SJSA1 (cell line): ENCODE measurements around the gene GEMIN7. TPM values are rescaled to one million over a fixed set of nuclear protein-coding genes. Genes with fewer than 3 reads are reported as not detected.

ENCODE experiments used
- DNase-seq, 2 experiments: peaks; one replicate each; pipeline ENCODE4 v3.0.0-alpha.2; 2015 to 2020; ENCODE audit warnings: low spot score in 2 of 2, low read depth in 1 of 2
- H3K27ac ChIP-seq: fragments of 250-450 bp; sonication (Bioruptor Pico); 2 replicates; pipeline ENCODE4 v1.5.1; 2020; ENCODE audit warnings: mild to moderate bottlenecking, moderate library complexity
- H3K27me3 ChIP-seq: fragments of 250-450 bp; sonication (Bioruptor Pico); replicated peaks from 2 replicates; pipeline ENCODE4 v1.5.1; 2020; ENCODE audit warnings: mild to moderate bottlenecking, moderate library complexity
- H3K36me3 ChIP-seq: fragments of 250-450 bp; sonication (Bioruptor Pico); 2 replicates; pipeline ENCODE4 v1.5.1; 2020; ENCODE audit warnings: mild to moderate bottlenecking
- H3K4me1 ChIP-seq: fragments of 250-450 bp; sonication (Bioruptor Pico); replicated peaks from 2 replicates; pipeline ENCODE4 v1.6.1; 2021; ENCODE audit warnings: mild to moderate bottlenecking
- H3K4me3 ChIP-seq: fragments of 250-450 bp; sonication (Bioruptor Pico); 2 replicates; pipeline ENCODE4 v1.5.1; 2020; ENCODE audit warnings: mild to moderate bottlenecking
- H3K9me3 ChIP-seq: fragments of 250-450 bp; sonication (Bioruptor Pico); replicated peaks from 2 replicates; pipeline ENCODE4 v1.5.1; 2020; ENCODE audit warnings: mild to moderate bottlenecking
- total RNA-seq: library from RNA; depleted of rRNA; stranded (reverse); fragments of >200 nt; shearing (Covaris generic); gene quantifications from 2 replicates; pipeline ENCODE4 v1.2.3, GENCODE V29; 2014

GEMIN7 gene
- total RNA-seq, 1 experiment from 2014 or later, result 46.9 TPM

GRCh38 chr19:45049073-45049736 is 29.9 kb upstream of the GEMIN7 start:
- Histone ChIP-seq H3K9me3 (no peaks in the 10 kb centered on the region), H3K27me3 (no peaks in the 10 kb centered on the region), H3K4me3 (no peak overlapping the region), H3K36me3 (peaks cover 65% of the 10 kb centered on the region), H3K27ac (no peak overlapping the region), H3K4me1 (no peaks in the 10 kb centered on the region)
- no peak for DNase-seq

- no peaks in the 10 kb centered on the region for H3K9me3 ChIP-seq
- no peak overlapping the region for H3K4me3 ChIP-seq
- H3K27ac ChIP-seq, result no peak overlapping the region
- peaks cover 65% of the 10 kb centered on the region for H3K36me3 ChIP-seq
- no peak for DNase-seq
- H3K4me1 ChIP-seq, result no peaks in the 10 kb centered on the region
- no peaks in the 10 kb centered on the region for H3K27me3 ChIP-seq
Measured at GRCh38 chr19:45050036-45050435, 29.0 kb upstream of the GEMIN7 start.

GRCh38 chr19:45051929-45052579 is 27.0 kb upstream of the GEMIN7 start:
- Histone ChIP-seq H3K27me3 (no peaks in the 10 kb centered on the region), H3K27ac (no peak overlapping the region), H3K4me1 (no peaks in the 10 kb centered on the region), H3K36me3 (peaks cover 65% of the 10 kb centered on the region), H3K9me3 (no peaks in the 10 kb centered on the region), H3K4me3 (no peak overlapping the region)
- no peak for DNase-seq

GRCh38 chr19:45056831-45057230 is 22.2 kb upstream of the GEMIN7 start:
- peaks cover 99% of the 10 kb centered on the region for H3K36me3 ChIP-seq
- no peaks in the 10 kb centered on the region for H3K9me3 ChIP-seq
- no peak overlapping the region for H3K4me3 ChIP-seq
- H3K27ac ChIP-seq, result no peak overlapping the region
- no peak for DNase-seq
- H3K4me1 ChIP-seq, result no peaks in the 10 kb centered on the region; the same call in 1 of the 2 replicates
- no peaks in the 10 kb centered on the region for H3K27me3 ChIP-seq

GRCh38 chr19:45057444-45057843 is 21.6 kb upstream of the GEMIN7 start:
- no peak overlapping the region for H3K27ac ChIP-seq
- H3K9me3 ChIP-seq, result no peaks in the 10 kb centered on the region
- no peaks in the 10 kb centered on the region; the same call in 1 of the 2 replicates for H3K4me1 ChIP-seq
- H3K4me3 ChIP-seq, result no peak overlapping the region
- DNase-seq, result no peak
- H3K36me3 ChIP-seq, result peaks cover 100% of the 10 kb centered on the region
- H3K27me3 ChIP-seq, result no peaks in the 10 kb centered on the region

- Histone ChIP-seq H3K9me3 (no peaks in the 10 kb centered on the region), H3K4me1 (no peaks in the 10 kb centered on the region; the same call in 1 of the 2 replicates), H3K27ac (no peak overlapping the region), H3K27me3 (no peaks in the 10 kb centered on the region), H3K36me3 (peaks cover 95% of the 10 kb centered on the region), H3K4me3 (no peak overlapping the region)
- no peak for DNase-seq
Measured at GRCh38 chr19:45058622-45059159, 20.4 kb upstream of the GEMIN7 start.

- Histone ChIP-seq H3K27me3 (no peaks in the 10 kb centered on the region), H3K9me3 (no peaks in the 10 kb centered on the region), H3K27ac (no peak overlapping the region), H3K36me3 (peaks cover 95% of the 10 kb centered on the region), H3K4me3 (no peak overlapping the region), H3K4me1 (no peaks in the 10 kb centered on the region; the same call in 1 of the 2 replicates)
- peak; percentile 62 to 88 for DNase-seq
Measured at GRCh38 chr19:45059258-45059965, 19.6 kb upstream of the GEMIN7 start.

- H3K27me3 ChIP-seq, result no peaks in the 10 kb centered on the region
- no peak overlapping the region for H3K27ac ChIP-seq
- peaks cover 87% of the 10 kb centered on the region for H3K36me3 ChIP-seq
- no peak for DNase-seq
- H3K9me3 ChIP-seq, result no peaks in the 10 kb centered on the region
- no peaks in the 10 kb centered on the region; the same call in 1 of the 2 replicates for H3K4me1 ChIP-seq
- no peak overlapping the region for H3K4me3 ChIP-seq
Measured at GRCh38 chr19:45061965-45062364, 17.1 kb upstream of the GEMIN7 start.

GRCh38 chr19:45063851-45064801 is 14.9 kb upstream of the GEMIN7 start:
- Histone ChIP-seq H3K4me1 (no peaks in the 10 kb centered on the region; the same call in 1 of the 2 replicates), H3K27me3 (no peaks in the 10 kb centered on the region), H3K4me3 (no peak overlapping the region), H3K27ac (no peak overlapping the region), H3K36me3 (peaks cover 81% of the 10 kb centered on the region), H3K9me3 (no peaks in the 10 kb centered on the region)
- DNase-seq, result no peak

- Histone ChIP-seq H3K36me3 (peaks cover 71% of the 10 kb centered on the region), H3K27ac (no peak overlapping the region), H3K4me3 (no peak overlapping the region), H3K9me3 (no peaks in the 10 kb centered on the region), H3K27me3 (no peaks in the 10 kb centered on the region), H3K4me1 (no peaks in the 10 kb centered on the region)
- no peak for DNase-seq
Measured at GRCh38 chr19:45066921-45067661, 12.0 kb upstream of the GEMIN7 start.

- Histone ChIP-seq H3K36me3 (peaks cover 63% of the 10 kb centered on the region), H3K9me3 (no peaks in the 10 kb centered on the region), H3K4me3 (no peak overlapping the region), H3K4me1 (no peaks in the 10 kb centered on the region), H3K27ac (no peak overlapping the region), H3K27me3 (no peaks in the 10 kb centered on the region)
- DNase-seq, result no peak
Measured at GRCh38 chr19:45068041-45068440, 11.0 kb upstream of the GEMIN7 start.

GRCh38 chr19:45069056-45069455 is 10.0 kb upstream of the GEMIN7 start:
- Histone ChIP-seq H3K27me3 (no peaks in the 10 kb centered on the region), H3K27ac (no peak overlapping the region), H3K36me3 (peaks cover 56% of the 10 kb centered on the region), H3K4me3 (no peak overlapping the region), H3K9me3 (no peaks in the 10 kb centered on the region), H3K4me1 (no peaks in the 10 kb centered on the region)
- DNase-seq, result no peak
